HEK293 (cell line): ENCODE results near the gene TMA16.

Experiments
- CTCF ChIA-PET: fragments of 350-600 bp; formaldehyde crosslinking; extraction: SDS; loops from one replicate; lab custom pipeline; 2021; ENCODE audit warnings: antibody characterized with exemption; lab: Yijun Ruan, JAX
- POLR2A ChIA-PET: fragments of 300-600 bp; formaldehyde crosslinking; extraction: SDS; loops from one replicate; lab custom pipeline; 2020; ENCODE audit warnings: antibody characterized with exemption, inconsistent platforms; lab: Yijun Ruan, JAX
- H3K27ac ChIP-seq: fragments of 200-500 bp; sonication (Bioruptor generic); 2 replicates; pipeline ENCODE4 v1.5.1; 2014; ENCODE audit warnings: low read depth, low read length, control low read depth, inconsistent platforms; ENCODE audit errors: extremely low read depth
- H3K36me3 ChIP-seq, 2 experiments: fragments of 200-500 bp in 1 of 2; sonication (Bioruptor generic) in 1 of 2; 1 replicate in 1 of 2; 2 replicates in 1 of 2; pipeline ENCODE4 v1.5.1; 2014 to 2017; ENCODE audit warnings: inconsistent platforms in 2 of 2, low read length in 2 of 2; ENCODE audit not compliant: control insufficient read depth in 2 of 2, insufficient read depth in 1 of 2
- H3K4me1 ChIP-seq: fragments of 200-500 bp; sonication (Bioruptor generic); 2 replicates; pipeline ENCODE4 v1.5.1; 2014; ENCODE audit warnings: mild to moderate bottlenecking, low read length, inconsistent platforms; ENCODE audit not compliant: control insufficient read depth, insufficient read depth
- H3K4me3 ChIP-seq: 2 replicates; pipeline ENCODE4 v1.5.1; 2011; ENCODE audit warnings: low read depth, mild to moderate bottlenecking, control low read depth, low read length, moderate library complexity
- H3K9me3 ChIP-seq: fragments of 200-500 bp; sonication (Bioruptor generic); 2 replicates; pipeline ENCODE4 v1.5.1; 2014; ENCODE audit warnings: low read depth, low read length, inconsistent platforms; ENCODE audit not compliant: control insufficient read depth, insufficient read depth
- CTCF ChIP-seq: fragments of 450-650 bp; formaldehyde crosslinking; IDR thresholded peaks from 2 replicates; pipeline ENCODE4 v1.5.1; 2016; ENCODE audit warnings: missing biosample characterization, missing genetic modification characterization
- KLF8 ChIP-seq: fragments of 450-650 bp; formaldehyde crosslinking; IDR thresholded peaks from 2 replicates; pipeline ENCODE4 v1.5.1; 2016; ENCODE audit warnings: missing biosample characterization, missing genetic modification characterization
- SP2 ChIP-seq: fragments of 450-650 bp; formaldehyde crosslinking; IDR thresholded peaks from 2 replicates; pipeline ENCODE4 v1.5.1; 2016; ENCODE audit warnings: missing biosample characterization, missing genetic modification characterization
- ZBTB17 ChIP-seq: fragments of 450-650 bp; formaldehyde crosslinking; IDR thresholded peaks from 2 replicates; pipeline ENCODE4 v1.5.1; 2016; ENCODE audit warnings: missing biosample characterization, missing genetic modification characterization
- ZBTB7A ChIP-seq: fragments of 450-650 bp; formaldehyde crosslinking; IDR thresholded peaks from 2 replicates; pipeline ENCODE4 v1.5.1; 2016; ENCODE audit warnings: low read depth, missing biosample characterization, missing genetic modification characterization
- ZFP3 ChIP-seq: fragments of 450-650 bp; formaldehyde crosslinking; IDR thresholded peaks from 2 replicates; pipeline ENCODE4 v1.5.1; 2016; ENCODE audit warnings: low read depth, missing biosample characterization, missing genetic modification characterization
- ZNF155 ChIP-seq: fragments of 450-650 bp; formaldehyde crosslinking; IDR thresholded peaks from 2 replicates; pipeline ENCODE4 v1.5.1; 2016; ENCODE audit warnings: missing biosample characterization, missing genetic modification characterization
- ZNF184 ChIP-seq: fragments of 450-650 bp; IDR thresholded peaks from 2 replicates; pipeline ENCODE4 v1.5.1; 2018; ENCODE audit warnings: missing biosample characterization, mild to moderate bottlenecking, missing genetic modification characterization
- ZNF19 ChIP-seq: fragments of 450-650 bp; formaldehyde crosslinking; IDR thresholded peaks from 2 replicates; pipeline ENCODE4; 2016; ENCODE audit warnings: missing biosample characterization, missing genetic modification characterization, low read depth
- ZNF239 ChIP-seq: fragments of 450-650 bp; formaldehyde crosslinking; IDR thresholded peaks from 2 replicates; pipeline ENCODE4 v1.5.1; 2016; ENCODE audit warnings: missing biosample characterization, missing genetic modification characterization
- ZNF292 ChIP-seq: fragments of 450-650 bp; formaldehyde crosslinking; IDR thresholded peaks from 2 replicates; pipeline ENCODE4 v1.5.1; 2016; ENCODE audit warnings: low read depth, missing biosample characterization, missing genetic modification characterization, borderline replicate concordance
- ZNF433 ChIP-seq: fragments of 450-650 bp; formaldehyde crosslinking; IDR thresholded peaks from 2 replicates; pipeline ENCODE4 v1.5.1; 2016; ENCODE audit warnings: missing biosample characterization, missing genetic modification characterization, low read depth
- ZNF529 ChIP-seq: fragments of 450-650 bp; formaldehyde crosslinking; IDR thresholded peaks from 2 replicates; pipeline ENCODE4 v1.5.1; 2017; ENCODE audit warnings: missing genetic modification characterization, missing biosample characterization; ENCODE audit not compliant: insufficient replicate concordance
- ZNF549 ChIP-seq: fragments of 450-650 bp; IDR thresholded peaks from 2 replicates; pipeline ENCODE4 v1.5.1; 2018; ENCODE audit warnings: missing biosample characterization, missing genetic modification characterization, mild to moderate bottlenecking, inconsistent platforms, moderate library complexity
- ZNF670 ChIP-seq: fragments of 450-650 bp; formaldehyde crosslinking; IDR thresholded peaks from 2 replicates; pipeline ENCODE4 v1.5.1; 2016; ENCODE audit warnings: missing biosample characterization, missing genetic modification characterization, low read depth
- ZNF785 ChIP-seq: fragments of 450-650 bp; formaldehyde crosslinking; IDR thresholded peaks from 2 replicates; pipeline ENCODE4 v1.5.1; 2016; ENCODE audit warnings: missing biosample characterization, missing genetic modification characterization
- TF ChIP-seq, protein P1 (sequence below): fragments of 450-650 bp; formaldehyde crosslinking; IDR thresholded peaks from 2 replicates; pipeline ENCODE4 v1.5.1; 2016; ENCODE audit warnings: missing biosample characterization, missing genetic modification characterization, borderline replicate concordance
- TF ChIP-seq, protein P2 (sequence below): fragments of 450-650 bp; formaldehyde crosslinking; IDR thresholded peaks from 2 replicates; pipeline ENCODE4 v1.5.1; 2017; ENCODE audit warnings: missing biosample characterization, missing genetic modification characterization
- TF ChIP-seq, protein P3 (sequence below): fragments of 450-650 bp; formaldehyde crosslinking; conservative IDR thresholded peaks from 2 replicates; pipeline ENCODE4 v1.5.1; 2016; ENCODE audit warnings: low read depth, missing biosample characterization, missing genetic modification characterization
- TF ChIP-seq, protein P4 (sequence below): fragments of 450-650 bp; formaldehyde crosslinking; IDR thresholded peaks from 2 replicates; pipeline ENCODE4 v1.5.1; 2016; ENCODE audit warnings: missing biosample characterization, missing genetic modification characterization
- TF ChIP-seq, protein P5 (sequence below): fragments of 450-650 bp; formaldehyde crosslinking; IDR thresholded peaks from 2 replicates; pipeline ENCODE4 v1.5.1; 2016; ENCODE audit warnings: missing biosample characterization, missing genetic modification characterization, low read depth
- TF ChIP-seq, protein P6 (sequence below): fragments of 450-650 bp; formaldehyde crosslinking; IDR thresholded peaks from 2 replicates; pipeline ENCODE4 v1.5.1; 2016; ENCODE audit warnings: missing biosample characterization, missing genetic modification characterization

TMA16 gene

GRCh38 chr4:163566257-163566796 is 71.8 kb downstream of the TMA16 start:
- no peak overlapping the region for H3K4me3 ChIP-seq
- TF ChIP-seq ZNF785 (tag by site-specific recombination) (no peak), ZNF184 (tag by site-specific recombination) (no peak), ZFP3 (tag by site-specific recombination) (no peak), CTCF (tag by site-specific recombination) (no peak), ZNF549 (tag by site-specific recombination) (no peak), KLF8 (no peak), SP2 (no peak), ZNF433 (tag by site-specific recombination) (no peak), ZBTB7A (tag by site-specific recombination) (no peak), ZNF19 (no peak), ZNF670 (tag by site-specific recombination) (no peak), ZNF239 (no peak)
- TF ChIP-seq, protein P1, sequence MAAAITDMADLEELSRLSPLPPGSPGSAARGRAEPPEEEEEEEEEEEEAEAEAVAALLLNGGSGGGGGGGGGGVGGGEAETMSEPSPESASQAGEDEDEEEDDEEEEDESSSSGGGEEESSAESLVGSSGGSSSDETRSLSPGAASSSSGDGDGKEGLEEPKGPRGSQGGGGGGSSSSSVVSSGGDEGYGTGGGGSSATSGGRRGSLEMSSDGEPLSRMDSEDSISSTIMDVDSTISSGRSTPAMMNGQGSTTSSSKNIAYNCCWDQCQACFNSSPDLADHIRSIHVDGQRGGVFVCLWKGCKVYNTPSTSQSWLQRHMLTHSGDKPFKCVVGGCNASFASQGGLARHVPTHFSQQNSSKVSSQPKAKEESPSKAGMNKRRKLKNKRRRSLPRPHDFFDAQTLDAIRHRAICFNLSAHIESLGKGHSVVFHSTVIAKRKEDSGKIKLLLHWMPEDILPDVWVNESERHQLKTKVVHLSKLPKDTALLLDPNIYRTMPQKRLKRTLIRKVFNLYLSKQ (tag by site-specific recombination): no peak
- TF ChIP-seq, all 188 proteins: peak for 0
- H3K4me1 ChIP-seq: no peaks in the 10 kb centered on the region
- CTCF ChIA-PET: no interaction called here
- POLR2A ChIA-PET: no interaction called here
- H3K36me3 ChIP-seq: no peaks in the 10 kb centered on the region
- no peaks in the 10 kb centered on the region for H3K9me3 ChIP-seq
- H3K27ac ChIP-seq: no peak overlapping the region

- H3K4me1 ChIP-seq: no peaks in the 10 kb centered on the region
- H3K36me3 ChIP-seq: no peaks in the 10 kb centered on the region
- H3K4me3 ChIP-seq: no peak overlapping the region
- no peak overlapping the region for H3K27ac ChIP-seq
- no peaks in the 10 kb centered on the region for H3K9me3 ChIP-seq
- ChIA-PET POLR2A (no interaction called here), CTCF (interaction anchor here (0.9 to 1.1 kb wide), 2 partner anchors 11 to 1071 kb away, joined by 3 to 7 read pairs; no protein-coding TSS in a partner anchor)
- no peak for TF ChIP-seq ZNF292
- TF ChIP-seq, protein P2, sequence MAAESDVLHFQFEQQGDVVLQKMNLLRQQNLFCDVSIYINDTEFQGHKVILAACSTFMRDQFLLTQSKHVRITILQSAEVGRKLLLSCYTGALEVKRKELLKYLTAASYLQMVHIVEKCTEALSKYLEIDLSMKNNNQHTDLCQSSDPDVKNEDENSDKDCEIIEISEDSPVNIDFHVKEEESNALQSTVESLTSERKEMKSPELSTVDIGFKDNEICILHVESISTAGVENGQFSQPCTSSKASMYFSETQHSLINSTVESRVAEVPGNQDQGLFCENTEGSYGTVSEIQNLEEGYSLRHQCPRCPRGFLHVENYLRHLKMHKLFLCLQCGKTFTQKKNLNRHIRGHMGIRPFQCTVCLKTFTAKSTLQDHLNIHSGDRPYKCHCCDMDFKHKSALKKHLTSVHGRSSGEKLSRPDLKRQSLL (tag by site-specific recombination): no peak
- TF ChIP-seq ZNF155 (tag by site-specific recombination): no peak
- TF ChIP-seq, protein P3, sequence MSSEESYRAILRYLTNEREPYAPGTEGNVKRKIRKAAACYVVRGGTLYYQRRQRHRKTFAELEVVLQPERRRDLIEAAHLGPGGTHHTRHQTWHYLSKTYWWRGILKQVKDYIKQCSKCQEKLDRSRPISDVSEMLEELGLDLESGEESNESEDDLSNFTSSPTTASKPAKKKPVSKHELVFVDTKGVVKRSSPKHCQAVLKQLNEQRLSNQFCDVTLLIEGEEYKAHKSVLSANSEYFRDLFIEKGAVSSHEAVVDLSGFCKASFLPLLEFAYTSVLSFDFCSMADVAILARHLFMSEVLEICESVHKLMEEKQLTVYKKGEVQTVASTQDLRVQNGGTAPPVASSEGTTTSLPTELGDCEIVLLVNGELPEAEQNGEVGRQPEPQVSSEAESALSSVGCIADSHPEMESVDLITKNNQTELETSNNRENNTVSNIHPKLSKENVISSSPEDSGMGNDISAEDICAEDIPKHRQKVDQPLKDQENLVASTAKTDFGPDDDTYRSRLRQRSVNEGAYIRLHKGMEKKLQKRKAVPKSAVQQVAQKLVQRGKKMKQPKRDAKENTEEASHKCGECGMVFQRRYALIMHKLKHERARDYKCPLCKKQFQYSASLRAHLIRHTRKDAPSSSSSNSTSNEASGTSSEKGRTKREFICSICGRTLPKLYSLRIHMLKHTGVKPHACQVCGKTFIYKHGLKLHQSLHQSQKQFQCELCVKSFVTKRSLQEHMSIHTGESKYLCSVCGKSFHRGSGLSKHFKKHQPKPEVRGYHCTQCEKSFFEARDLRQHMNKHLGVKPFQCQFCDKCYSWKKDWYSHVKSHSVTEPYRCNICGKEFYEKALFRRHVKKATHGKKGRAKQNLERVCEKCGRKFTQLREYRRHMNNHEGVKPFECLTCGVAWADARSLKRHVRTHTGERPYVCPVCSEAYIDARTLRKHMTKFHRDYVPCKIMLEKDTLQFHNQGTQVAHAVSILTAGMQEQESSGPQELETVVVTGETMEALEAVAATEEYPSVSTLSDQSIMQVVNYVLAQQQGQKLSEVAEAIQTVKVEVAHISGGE: no peak
- TF ChIP-seq, protein P4, sequence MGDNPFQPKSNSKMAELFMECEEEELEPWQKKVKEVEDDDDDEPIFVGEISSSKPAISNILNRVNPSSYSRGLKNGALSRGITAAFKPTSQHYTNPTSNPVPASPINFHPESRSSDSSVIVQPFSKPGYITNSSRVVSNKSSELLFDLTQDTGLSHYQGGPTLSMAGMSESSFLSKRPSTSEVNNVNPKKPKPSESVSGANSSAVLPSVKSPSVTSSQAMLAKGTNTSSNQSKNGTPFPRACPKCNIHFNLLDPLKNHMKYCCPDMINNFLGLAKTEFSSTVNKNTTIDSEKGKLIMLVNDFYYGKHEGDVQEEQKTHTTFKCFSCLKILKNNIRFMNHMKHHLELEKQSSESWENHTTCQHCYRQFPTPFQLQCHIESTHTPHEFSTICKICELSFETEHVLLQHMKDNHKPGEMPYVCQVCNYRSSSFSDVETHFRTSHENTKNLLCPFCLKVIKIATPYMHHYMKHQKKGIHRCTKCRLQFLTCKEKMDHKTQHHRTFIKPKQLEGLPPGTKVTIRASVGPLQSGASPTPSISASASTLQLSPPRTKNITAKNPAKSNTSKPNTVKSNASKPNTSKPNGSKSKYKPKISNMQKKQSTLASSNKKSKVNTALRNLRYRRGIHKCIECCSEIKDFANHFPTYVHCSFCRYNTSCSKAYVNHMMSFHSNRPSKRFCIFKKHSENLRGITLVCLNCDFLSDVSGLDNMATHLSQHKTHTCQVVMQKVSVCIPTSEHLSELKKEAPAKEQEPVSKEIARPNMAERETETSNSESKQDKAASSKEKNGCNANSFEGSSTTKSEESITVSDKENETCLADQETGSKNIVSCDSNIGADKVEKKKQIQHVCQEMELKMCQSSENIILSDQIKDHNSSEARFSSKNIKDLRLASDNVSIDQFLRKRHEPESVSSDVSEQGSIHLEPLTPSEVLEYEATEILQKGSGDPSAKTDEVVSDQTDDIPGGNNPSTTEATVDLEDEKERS (tag by site-specific recombination): no peak
- TF ChIP-seq ZNF529 (tag by site-specific recombination): no peak
- TF ChIP-seq ZBTB17: no peak
- TF ChIP-seq, protein P5, sequence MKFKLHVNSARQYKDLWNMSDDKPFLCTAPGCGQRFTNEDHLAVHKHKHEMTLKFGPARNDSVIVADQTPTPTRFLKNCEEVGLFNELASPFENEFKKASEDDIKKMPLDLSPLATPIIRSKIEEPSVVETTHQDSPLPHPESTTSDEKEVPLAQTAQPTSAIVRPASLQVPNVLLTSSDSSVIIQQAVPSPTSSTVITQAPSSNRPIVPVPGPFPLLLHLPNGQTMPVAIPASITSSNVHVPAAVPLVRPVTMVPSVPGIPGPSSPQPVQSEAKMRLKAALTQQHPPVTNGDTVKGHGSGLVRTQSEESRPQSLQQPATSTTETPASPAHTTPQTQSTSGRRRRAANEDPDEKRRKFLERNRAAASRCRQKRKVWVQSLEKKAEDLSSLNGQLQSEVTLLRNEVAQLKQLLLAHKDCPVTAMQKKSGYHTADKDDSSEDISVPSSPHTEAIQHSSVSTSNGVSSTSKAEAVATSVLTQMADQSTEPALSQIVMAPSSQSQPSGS: no peak
- TF ChIP-seq, protein P6, sequence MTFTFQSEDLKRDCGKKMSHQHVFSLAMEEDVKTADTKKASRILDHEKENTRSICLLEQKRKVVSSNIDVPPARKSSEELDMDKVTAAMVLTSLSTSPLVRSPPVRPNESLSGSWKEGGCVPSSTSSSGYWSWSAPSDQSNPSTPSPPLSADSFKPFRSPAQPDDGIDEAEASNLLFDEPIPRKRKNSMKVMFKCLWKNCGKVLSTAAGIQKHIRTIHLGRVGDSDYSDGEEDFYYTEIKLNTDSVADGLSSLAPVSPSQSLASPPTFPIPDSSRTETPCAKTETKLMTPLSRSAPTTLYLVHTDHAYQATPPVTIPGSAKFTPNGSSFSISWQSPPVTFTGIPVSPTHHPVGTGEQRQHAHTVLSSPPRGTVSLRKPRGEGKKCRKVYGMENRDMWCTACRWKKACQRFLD: no peak
Measured at GRCh38 chr4:163568843-163569242, 74.4 kb downstream of the TMA16 start.
